Small intestine (tissue), 7 donors: Measurements from ENCODE around the gene KIF18A. TPM values are rescaled to one million over a fixed set of nuclear protein-coding genes. Genes with fewer than 3 reads are reported as not detected.

Source experiments
- DNase-seq, 2 donors: peaks; one replicate each; pipeline versions ENCODE4 v3.0.0 to v3.0.0-alpha.2; 2013
- FAIRE-seq: peaks from 2 replicates; lab custom pipeline; 2012; peaks lifted over from hg19 to GRCh38; lab: Jason Lieb, UNC
- H3K27ac ChIP-seq, 3 donors: one replicate each; pipeline ENCODE4 v1.5.1; 2013; ENCODE audit warnings: low read length in 2 of 3, mild to moderate bottlenecking in 2 of 3, control low read depth in 1 of 3, inconsistent platforms in 1 of 3, low read depth in 1 of 3, moderate library complexity in 1 of 3
- H3K27me3 ChIP-seq, 3 donors: one replicate each; pipeline ENCODE4 v1.6.1; 2013; ENCODE audit warnings: low read length in 3 of 3, inconsistent platforms in 1 of 3; ENCODE audit not compliant: control insufficient read depth in 3 of 3, insufficient read depth in 3 of 3
- H3K36me3 ChIP-seq, 3 donors: one replicate each; pipeline ENCODE4 v1.6.1; 2013; ENCODE audit warnings: low read length in 3 of 3, inconsistent platforms in 1 of 3, low read depth in 1 of 3, mild to moderate bottlenecking in 1 of 3, moderate library complexity in 1 of 3; ENCODE audit not compliant: control insufficient read depth in 3 of 3, insufficient read depth in 2 of 3
- H3K4me1 ChIP-seq, 3 donors: one replicate each; pipeline ENCODE4 v1.6.1; 2013; ENCODE audit warnings: low read length in 2 of 3, inconsistent platforms in 1 of 3, low read depth in 1 of 3, mild to moderate bottlenecking in 1 of 3, moderate library complexity in 1 of 3; ENCODE audit not compliant: control insufficient read depth in 3 of 3, insufficient read depth in 2 of 3
- H3K4me3 ChIP-seq, 3 donors: one replicate each; pipeline ENCODE4 v1.5.1; 2013; ENCODE audit warnings: low read length in 3 of 3, control low read depth in 1 of 3, inconsistent platforms in 1 of 3, low read depth in 1 of 3, mild to moderate bottlenecking in 1 of 3, moderate library complexity in 1 of 3
- H3K9me3 ChIP-seq, 2 donors: one replicate each; pipeline ENCODE4 v1.6.1; 2013; ENCODE audit warnings: low read depth in 1 of 2, low read length in 1 of 2; ENCODE audit not compliant: control insufficient read depth in 2 of 2, insufficient read depth in 1 of 2
- WGBS, 3 donors: extraction: QIAGEN DNeasy Blood & Tissue Kit; methylation state at CpG; one replicate each; pipeline ENCODE4 v1.1.7; 2013; 5-methylcytosine and 5-hydroxymethylcytosine counted together
- polyA plus RNA-seq, 4 donors: library from polyadenylated mRNA; stranded (reverse) in 3 of 4; unstranded in 1 of 4; fragments of 200-250 nt in 3 of 4; fragments of 120-200 nt in 1 of 4; gene quantifications; one replicate each; pipeline versions ENCODE4 v1.2.1 to v1.2.3, GENCODE V29; 2013
- donor health status: healthy with polysubstance abuse.
- donor health status: control.
- donor health status: control.
- donor health status: Bipolar disorder and iron deficiency.
- donor health status: healthy.

KIF18A gene
- polyA plus RNA-seq, 4 donors = 0.22 to 5.5 (median 3.9) TPM; not detected in 1

DNA sequence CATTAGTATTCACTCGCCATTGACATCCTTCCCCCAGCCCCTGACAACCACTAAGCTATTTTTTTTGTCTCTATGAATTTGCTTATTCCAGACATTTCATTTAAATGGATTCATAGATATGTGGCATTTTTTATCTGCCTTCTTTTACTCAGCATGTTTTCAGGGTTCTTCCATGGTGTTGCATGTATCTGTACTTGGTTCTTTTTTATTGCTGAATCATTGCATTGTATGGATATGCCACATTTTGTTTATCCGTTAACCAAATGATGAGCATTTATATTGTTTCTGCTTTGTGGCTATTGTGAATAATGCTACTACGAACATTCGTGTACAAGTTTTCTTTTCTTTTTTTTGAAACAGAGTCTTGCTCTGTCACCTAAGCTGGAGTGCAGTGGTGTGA lies 6.2 kb upstream of the KIF18A start:
- Histone ChIP-seq H3K27ac (no peak overlapping the region), H3K4me3 (no peak overlapping the region), H3K9me3 (no peaks in the 10 kb centered on the region), H3K36me3 (peaks cover 0 to 4% (median 0%) of the 10 kb centered on the region in 3 donors), H3K27me3 (no peaks in the 10 kb centered on the region), H3K4me1 (peaks cover 0 to 12% (median 0%) of the 10 kb centered on the region in 3 donors)
- DNase-seq (no peak), FAIRE-seq (no peak)
- 95 to 97% (median 96%) methylated on average over 4 of the region's 4 CpGs for WGBS, 3 donors

- Histone ChIP-seq H3K27me3 (no peaks in the 10 kb centered on the region), H3K36me3 (peaks cover 0 to 4% (median 0%) of the 10 kb centered on the region in 3 donors), H3K4me1 (peaks cover 0 to 12% (median 0%) of the 10 kb centered on the region in 3 donors), H3K27ac (peak overlapping the region; percentile 75 to 97 (median 88)), H3K9me3 (no peaks in the 10 kb centered on the region), H3K4me3 (peak overlapping the region; percentile 67 to 94 (median 73))
- FAIRE-seq (no peak), DNase-seq (peak; percentile 36 to 58)
Measured at GRCh38 chr11:28110821-28111200, 2.9 kb upstream of the KIF18A start.

DNA sequence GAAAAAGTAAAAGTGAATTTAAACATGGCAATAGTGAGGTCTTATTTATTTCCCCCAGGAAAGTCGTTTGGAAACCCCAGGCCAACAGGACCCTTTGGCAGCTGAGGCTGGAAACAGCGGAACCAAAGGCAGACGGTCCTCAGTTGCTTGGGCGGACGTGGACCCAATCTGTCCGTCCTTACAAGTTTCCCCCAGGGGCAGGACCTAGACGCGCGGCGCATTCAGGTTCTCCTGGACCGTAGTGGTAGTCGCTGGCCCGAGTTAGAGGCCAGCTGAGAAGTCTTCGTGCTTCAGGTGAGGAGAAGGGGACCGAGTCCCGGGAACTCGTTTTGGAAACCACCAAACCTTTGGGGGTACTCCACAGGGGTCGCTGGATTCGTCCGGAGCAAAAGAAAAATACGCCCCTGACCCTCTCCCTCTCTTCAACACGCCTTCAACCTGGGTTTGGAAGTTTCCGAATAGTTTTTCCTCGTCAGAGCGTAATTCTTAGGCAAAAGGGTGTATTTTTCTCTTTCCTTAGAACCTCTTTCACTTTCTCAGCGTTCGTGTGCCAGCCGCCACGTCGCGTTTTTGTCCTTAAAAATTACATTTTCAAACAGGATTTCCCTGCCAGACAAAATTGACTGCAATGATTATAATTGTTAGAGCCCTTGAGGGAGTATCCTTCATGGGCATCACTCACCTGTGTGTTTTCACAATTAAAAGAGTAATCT lies 2.3 kb upstream of the KIF18A start:
- WGBS, 3 donors = 0 to 1% (median 0%) methylated on average over 30 to 31 of the region's 31 CpGs
- DNase-seq = peak; percentile 77 to 81
- no peak for FAIRE-seq
- Histone ChIP-seq H3K27ac (peak overlapping the region; percentile 75 to 97 (median 88)), H3K9me3 (no peaks in the 10 kb centered on the region), H3K36me3 (peaks cover 0 to 4% (median 0%) of the 10 kb centered on the region in 3 donors), H3K27me3 (no peaks in the 10 kb centered on the region), H3K4me3 (peak overlapping the region; percentile 67 to 94 (median 73)), H3K4me1 (peaks cover 0 to 12% (median 0%) of the 10 kb centered on the region in 3 donors)

DNA sequence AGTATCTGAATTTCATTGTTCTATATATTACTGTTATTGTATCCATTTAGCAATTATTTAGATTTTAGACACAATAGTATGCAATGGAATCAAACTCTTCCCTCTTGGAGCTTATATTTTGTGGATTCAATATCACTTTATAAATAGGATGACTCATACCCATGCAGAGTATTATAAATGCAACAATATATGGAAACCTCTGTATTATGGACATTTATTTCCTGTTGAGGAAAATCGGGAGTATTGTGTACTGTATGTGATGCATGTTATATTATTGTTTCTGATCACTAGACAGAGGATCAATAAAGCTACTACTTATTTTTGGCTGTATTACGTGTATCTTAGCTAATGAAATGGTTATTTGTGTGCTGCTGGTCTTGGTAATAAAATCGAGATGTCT lies 1.0 kb upstream of the KIF18A start:
- H3K4me3 ChIP-seq = no peak overlapping the region
- FAIRE-seq (no peak), DNase-seq (peak in 1 of 2 donors; percentile 11)
- H3K4me1 ChIP-seq = peaks cover 0 to 12% (median 0%) of the 10 kb centered on the region in 3 donors
- H3K36me3 ChIP-seq = no peaks in the 10 kb centered on the region
- no peak overlapping the region for H3K27ac ChIP-seq
- 38 to 62% (median 56%) methylated on average over 3 of the region's 3 CpGs for WGBS, 3 donors
- H3K27me3 ChIP-seq = no peaks in the 10 kb centered on the region
- no peaks in the 10 kb centered on the region for H3K9me3 ChIP-seq

DNA sequence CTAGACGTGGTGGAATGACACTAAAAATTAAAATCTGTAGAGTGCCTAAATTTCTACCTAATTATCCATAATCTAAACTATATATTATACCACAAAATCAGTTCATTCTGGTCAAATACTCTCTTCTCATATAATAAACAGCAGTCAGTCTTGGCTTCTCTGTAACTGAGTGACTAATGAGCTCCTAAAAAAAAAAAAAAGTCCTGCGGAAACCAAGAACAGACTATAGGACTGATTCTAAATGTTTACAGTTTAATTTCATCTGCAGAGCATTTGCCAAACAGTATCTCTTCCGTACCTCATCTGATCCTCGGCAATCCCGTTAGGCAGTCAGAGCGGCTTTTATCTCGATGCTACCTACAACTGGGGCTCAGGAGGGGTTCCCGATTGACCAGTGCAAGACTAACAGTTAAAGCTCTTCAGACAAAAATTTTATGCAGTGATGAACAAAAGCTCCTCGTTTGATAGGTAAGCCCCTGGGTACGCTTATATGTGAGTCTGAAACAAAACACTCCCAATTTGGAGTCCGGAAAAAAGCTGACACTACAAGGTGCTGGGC lies 686 bp downstream of the KIF18A start:
- peak overlapping the region; percentile 82 to 88 (median 83) for H3K27ac ChIP-seq
- FAIRE-seq = no peak
- 0% methylated on average over 11 of the region's 11 CpGs for WGBS, 3 donors
- H3K36me3 ChIP-seq = no peaks in the 10 kb centered on the region
- no peaks in the 10 kb centered on the region for H3K27me3 ChIP-seq
- peak in 1 of 2 donors; percentile 54 for DNase-seq
- H3K9me3 ChIP-seq = no peaks in the 10 kb centered on the region
- peak overlapping the region; percentile 30 to 81 (median 78) for H3K4me3 ChIP-seq
- peaks cover 0 to 12% (median 0%) of the 10 kb centered on the region in 3 donors for H3K4me1 ChIP-seq

GRCh38 chr11:28106353-28107043 lies 1.5 kb downstream of the KIF18A start:
- no peaks in the 10 kb centered on the region for H3K27me3 ChIP-seq
- H3K27ac ChIP-seq = no peak overlapping the region
- no peak overlapping the region for H3K4me3 ChIP-seq
- no peaks in the 10 kb centered on the region for H3K9me3 ChIP-seq
- FAIRE-seq (no peak), DNase-seq (no peak)
- peaks cover 0 to 12% (median 0%) of the 10 kb centered on the region in 3 donors for H3K4me1 ChIP-seq
- H3K36me3 ChIP-seq = no peaks in the 10 kb centered on the region
- WGBS, 3 donors = 72 to 84% (median 80%) methylated on average over 14 of the region's 14 CpGs

DNA sequence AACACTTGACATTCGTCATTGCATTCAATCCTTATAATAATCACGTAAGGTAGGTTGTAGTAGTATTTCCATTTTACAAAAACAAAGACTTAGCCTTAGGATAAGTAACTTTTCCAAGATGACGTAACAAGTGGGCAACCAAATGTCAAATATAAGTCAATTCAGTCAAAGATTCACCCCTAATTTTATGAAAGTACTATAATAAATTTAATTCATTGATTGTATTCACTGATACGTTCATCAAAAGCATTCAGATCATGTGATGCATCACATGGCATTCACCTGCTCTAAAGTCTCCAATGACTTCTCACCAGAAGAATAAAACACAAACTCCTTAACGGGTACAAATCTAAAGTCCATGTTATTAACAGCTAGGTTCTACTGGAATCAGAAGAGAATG lies 2.1 kb downstream of the KIF18A start:
- WGBS, 3 donors = 76 to 82% (median 78%) methylated on average over 5 of the region's 5 CpGs
- H3K4me1 ChIP-seq = peaks cover 0 to 9% (median 0%) of the 10 kb centered on the region in 3 donors
- DNase-seq = peak in 1 of 2 donors; percentile 16

DNA sequence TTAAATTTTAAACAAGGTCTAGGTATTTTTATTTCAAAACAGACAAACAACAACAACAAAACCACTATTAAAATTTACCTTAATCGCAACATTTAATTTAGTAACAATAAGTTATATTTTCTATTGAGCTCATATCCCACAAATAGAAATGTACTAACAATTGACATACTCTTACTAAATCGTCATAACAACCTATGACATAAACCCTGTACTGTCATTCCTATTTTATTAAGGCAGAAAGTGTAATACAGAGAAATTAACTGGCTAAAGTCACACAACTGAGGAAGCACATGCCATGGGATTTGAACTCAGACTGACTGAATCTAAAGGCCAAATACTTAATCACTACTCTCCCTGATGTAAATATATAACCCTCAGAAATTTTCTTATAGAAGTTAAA lies 3.0 kb downstream of the KIF18A start:
- H3K36me3 ChIP-seq = no peaks in the 10 kb centered on the region
- DNase-seq = no peak
- no peak for FAIRE-seq
- H3K9me3 ChIP-seq = no peaks in the 10 kb centered on the region
- no peak overlapping the region for H3K27ac ChIP-seq
- no peaks in the 10 kb centered on the region for H3K27me3 ChIP-seq
- peaks cover 0 to 10% (median 0%) of the 10 kb centered on the region in 3 donors for H3K4me1 ChIP-seq
- H3K4me3 ChIP-seq = no peak overlapping the region
- 89 to 92% (median 91%) methylated on average over 2 of the region's 2 CpGs for WGBS, 3 donors

More for the DNA sequence above, 2.1 kb downstream of the KIF18A start:
- Histone ChIP-seq H3K27me3 (no peaks in the 10 kb centered on the region), H3K9me3 (no peaks in the 10 kb centered on the region), H3K27ac (no peak overlapping the region), H3K4me3 (no peak overlapping the region), H3K36me3 (no peaks in the 10 kb centered on the region)
- FAIRE-seq = no peak
